ENCODE results near the gene AMN1.
"Not testable (repeated sequence)": the region's sequence is repeated elsewhere in the genome, so short reads cannot be mapped to it uniquely, and the experiment has no call there.

The AMN1 gene

GRCh38 chr12:31715283-31715825 is 13.5 kb downstream of the AMN1 start:
- TF ChIP-seq, protein P1, sequence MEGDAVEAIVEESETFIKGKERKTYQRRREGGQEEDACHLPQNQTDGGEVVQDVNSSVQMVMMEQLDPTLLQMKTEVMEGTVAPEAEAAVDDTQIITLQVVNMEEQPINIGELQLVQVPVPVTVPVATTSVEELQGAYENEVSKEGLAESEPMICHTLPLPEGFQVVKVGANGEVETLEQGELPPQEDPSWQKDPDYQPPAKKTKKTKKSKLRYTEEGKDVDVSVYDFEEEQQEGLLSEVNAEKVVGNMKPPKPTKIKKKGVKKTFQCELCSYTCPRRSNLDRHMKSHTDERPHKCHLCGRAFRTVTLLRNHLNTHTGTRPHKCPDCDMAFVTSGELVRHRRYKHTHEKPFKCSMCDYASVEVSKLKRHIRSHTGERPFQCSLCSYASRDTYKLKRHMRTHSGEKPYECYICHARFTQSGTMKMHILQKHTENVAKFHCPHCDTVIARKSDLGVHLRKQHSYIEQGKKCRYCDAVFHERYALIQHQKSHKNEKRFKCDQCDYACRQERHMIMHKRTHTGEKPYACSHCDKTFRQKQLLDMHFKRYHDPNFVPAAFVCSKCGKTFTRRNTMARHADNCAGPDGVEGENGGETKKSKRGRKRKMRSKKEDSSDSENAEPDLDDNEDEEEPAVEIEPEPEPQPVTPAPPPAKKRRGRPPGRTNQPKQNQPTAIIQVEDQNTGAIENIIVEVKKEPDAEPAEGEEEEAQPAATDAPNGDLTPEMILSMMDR (IDR thresholded peaks at IDR 0.05; ENCODE audit: extremely low read depth, missing control alignments): no peak
- peak; percentile 53 for DNase-seq (ENCODE audit: low spot score)

GRCh38 chr12:31714406-31715271 is 14.2 kb downstream of the AMN1 start:
- TF ChIP-seq, protein P1 (IDR thresholded peaks at IDR 0.05; ENCODE audit: extremely low read depth, missing control alignments): no peak

GRCh38 chr12:31712877-31713276 is 15.9 kb downstream of the AMN1 start:
- TF ChIP-seq, protein P1 (IDR thresholded peaks at IDR 0.05; ENCODE audit: extremely low read depth, missing control alignments): no peak
- no peak for DNase-seq (ENCODE audit: low spot score)

More at GRCh38 chr12:31714406-31715271, 14.2 kb downstream of the AMN1 start:
- no peak for DNase-seq (ENCODE audit: low spot score)

DNA sequence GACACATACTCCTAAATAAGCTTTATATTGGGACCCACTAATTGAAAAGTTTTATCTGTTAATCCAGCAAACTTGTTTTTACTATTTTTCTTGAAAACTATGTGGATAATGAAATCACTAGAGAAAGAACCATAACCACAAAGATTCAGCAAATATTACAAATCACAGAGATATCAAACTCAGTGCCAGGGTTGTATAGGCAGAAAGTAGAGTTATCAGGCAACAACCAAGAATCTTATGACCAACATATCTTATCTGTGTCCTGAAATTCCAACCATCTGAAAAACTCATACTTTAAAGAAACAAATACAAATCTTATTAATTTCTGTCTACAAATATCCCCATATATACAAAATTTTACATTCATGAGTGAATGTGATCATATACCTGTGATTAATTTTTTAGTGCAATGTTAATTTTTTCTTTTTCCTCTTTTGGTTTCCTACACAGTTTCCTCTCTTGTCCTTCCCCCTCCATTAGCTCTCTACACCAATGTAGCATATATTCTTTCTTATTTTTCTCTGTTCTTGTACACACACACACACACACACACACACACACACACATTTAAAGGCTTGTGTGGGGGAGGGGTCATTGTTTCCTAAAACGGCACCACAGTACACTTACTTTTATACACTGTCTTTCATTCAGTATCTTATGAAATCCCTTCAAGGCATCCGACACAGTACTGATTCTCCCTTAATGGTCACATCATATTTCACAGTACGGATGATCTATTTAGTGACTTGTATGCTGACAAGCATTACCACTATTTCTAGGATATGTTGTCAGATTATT is 18.6 kb downstream of the AMN1 start:
- no peak for DNase-seq (ENCODE audit: low spot score)
- TF ChIP-seq, protein P1 (IDR thresholded peaks at IDR 0.05; ENCODE audit: extremely low read depth, missing control alignments): no peak

GRCh38 chr12:31708118-31708517 is 20.7 kb downstream of the AMN1 start:
- not testable (repeated sequence) for DNase-seq (ENCODE audit: low spot score)

DNA sequence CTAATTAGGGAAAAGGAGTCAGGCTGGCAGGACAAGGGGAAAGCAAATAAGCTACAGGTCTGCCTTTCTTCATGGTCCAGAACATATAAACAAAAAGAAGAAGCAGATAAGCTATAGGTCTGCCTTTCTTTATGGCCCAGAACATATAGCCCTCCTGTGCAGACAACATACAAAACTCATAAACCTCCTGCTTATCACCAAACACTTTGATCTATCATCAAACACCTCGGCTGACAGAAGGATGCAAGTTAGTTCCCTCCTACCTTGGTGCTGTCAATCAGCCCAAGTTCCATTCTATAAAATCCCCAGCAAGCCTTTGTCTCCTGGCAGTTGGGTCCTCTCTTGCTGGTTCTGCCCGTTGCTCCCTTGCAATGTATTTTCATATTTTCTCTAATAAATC is 23.2 kb downstream of the AMN1 start:
- no peak for DNase-seq (ENCODE audit: low spot score)
- TF ChIP-seq, protein P1 (IDR thresholded peaks at IDR 0.05; ENCODE audit: extremely low read depth, missing control alignments): no peak

GRCh38 chr12:31702047-31702446 is 26.8 kb downstream of the AMN1 start:
- DNase-seq (ENCODE audit: low spot score): no peak
- TF ChIP-seq, protein P1 (IDR thresholded peaks at IDR 0.05; ENCODE audit: extremely low read depth, missing control alignments): no peak

DNA sequence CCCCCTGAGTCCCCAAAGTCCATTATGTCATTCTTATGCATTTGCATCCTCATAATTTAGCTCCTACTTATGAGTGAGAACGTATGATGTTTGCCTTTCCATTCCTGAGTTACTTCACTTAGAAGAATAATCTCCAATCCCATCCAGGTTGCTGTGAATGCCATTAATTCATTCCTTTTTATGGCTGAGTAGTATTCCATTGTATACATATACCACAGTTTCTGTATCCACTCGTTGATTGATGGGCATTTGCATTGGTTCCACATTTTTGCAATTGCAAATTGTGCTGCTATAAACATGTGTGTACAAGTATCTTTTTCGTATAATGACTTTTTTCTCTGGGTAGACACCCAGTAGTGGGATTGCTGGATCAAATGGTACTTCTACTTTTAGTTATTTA is 38.9 kb downstream of the AMN1 start:
- not testable (repeated sequence) for DNase-seq (ENCODE audit: low spot score)

Data from GM20000 (cell line).